MM.1S (cell line): ENCODE data around the gene NR2E3.

Source experiments
- DNase-seq: peaks from one replicate; pipeline ENCODE4 v3.0.0-alpha.2; 2015
- H2AFZ ChIP-seq: fragments of 300-600 bp; sonication (generic); 2 replicates; pipeline ENCODE4 v1.6.0; 2016; ENCODE audit warnings: antibody characterized with exemption, low read length
- H3F3A ChIP-seq: fragments of 300-600 bp; sonication (generic); 2 replicates; pipeline ENCODE4 v1.6.1; 2016; ENCODE audit warnings: mild to moderate bottlenecking, antibody characterized with exemption, low read length, moderate library complexity, mixed read lengths; ENCODE audit not compliant: insufficient read depth
- H3K27ac ChIP-seq: fragments of 300-600 bp; sonication (generic); 2 replicates; pipeline ENCODE4 v1.5.1; 2016; ENCODE audit warnings: mild to moderate bottlenecking, low read length
- H3K27me3 ChIP-seq: fragments of 300-600 bp; sonication (generic); replicated peaks from 2 replicates; pipeline ENCODE4 v1.6.0; 2016; ENCODE audit warnings: low read length; ENCODE audit not compliant: insufficient read depth
- H3K36me3 ChIP-seq: fragments of 300-600 bp; sonication (generic); replicated peaks from 2 replicates; pipeline ENCODE4 v1.6.1; 2016; ENCODE audit warnings: mild to moderate bottlenecking, low read length, mixed read lengths; ENCODE audit not compliant: insufficient read depth
- H3K4me1 ChIP-seq: fragments of 300-600 bp; sonication (generic); 2 replicates; pipeline ENCODE4 v1.6.1; 2016; ENCODE audit warnings: low read length, mixed read lengths
- H3K4me2 ChIP-seq: fragments of 300-600 bp; sonication (generic); 2 replicates; pipeline ENCODE4 v1.6.0; 2016; ENCODE audit warnings: low read depth, low read length
- H3K4me3 ChIP-seq: fragments of 300-600 bp; sonication (generic); 2 replicates; pipeline ENCODE4 v1.5.1; 2016; ENCODE audit warnings: low read length, mixed read lengths
- H3K79me2 ChIP-seq: fragments of 300-600 bp; sonication (generic); 2 replicates; pipeline ENCODE4 v1.6.1; 2016; ENCODE audit warnings: mixed run types, low read length, mixed read lengths
- H3K9ac ChIP-seq: fragments of 300-600 bp; sonication (generic); 2 replicates; pipeline ENCODE4 v1.6.1; 2016; ENCODE audit warnings: low read length, mixed read lengths
- H3K9me2 ChIP-seq: fragments of 300-600 bp; sonication (generic); replicated peaks from 2 replicates; pipeline ENCODE4 v1.6.1; 2016; ENCODE audit warnings: mild to moderate bottlenecking, low read length, mixed read lengths; ENCODE audit not compliant: insufficient read depth
- H3K9me3 ChIP-seq: fragments of 300-600 bp; sonication (generic); replicated peaks from 2 replicates; pipeline ENCODE4 v1.6.1; 2016; ENCODE audit warnings: mild to moderate bottlenecking, low read length, mixed read lengths; ENCODE audit not compliant: insufficient read depth
- H4K20me1 ChIP-seq: fragments of 300-600 bp; sonication (generic); 2 replicates; pipeline ENCODE4 v1.6.1; 2016; ENCODE audit warnings: mild to moderate bottlenecking, low read length, moderate library complexity, mixed read lengths; ENCODE audit not compliant: insufficient read depth
- EZH2 ChIP-seq: fragments of 300-600 bp; sonication (generic); optimal IDR thresholded peaks from 2 replicates; pipeline ENCODE3; 2017; ENCODE audit warnings: low read depth, mild to moderate bottlenecking, antibody characterized with exemption, low read length, mixed read lengths
- EZH2phosphoT487 ChIP-seq: fragments of 300-600 bp; sonication (generic); IDR thresholded peaks from 2 replicates; pipeline ENCODE4 v1.6.1; 2018; ENCODE audit warnings: antibody characterized with exemption, low read length
- TF ChIP-seq, protein P1 (sequence below): fragments of 300-600 bp; sonication (generic); IDR thresholded peaks from 2 replicates; pipeline ENCODE4 v1.5.1; 2016; ENCODE audit warnings: antibody characterized with exemption, low read length, mixed read lengths

Gene NR2E3

DNA sequence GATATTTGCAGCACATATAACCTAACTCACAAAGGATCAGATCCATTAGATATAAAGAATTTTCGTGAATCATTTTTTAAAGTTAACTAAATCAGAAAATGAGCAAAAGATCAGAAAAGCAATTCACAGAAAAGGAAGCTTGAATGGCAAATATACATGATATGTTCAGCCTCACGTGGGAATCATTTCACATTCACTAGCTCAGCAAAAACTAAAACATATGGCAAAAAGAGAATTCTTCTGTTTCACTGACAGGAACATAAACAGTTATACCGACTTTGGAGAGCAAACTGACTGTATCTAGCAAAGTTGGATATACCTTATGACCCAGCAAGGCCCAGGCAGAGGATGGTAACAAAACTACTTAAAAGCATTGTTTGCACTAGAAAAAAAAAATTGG lies 34.0 kb upstream of the NR2E3 start:
- Histone ChIP-seq H3K27me3 (no peaks in the 10 kb centered on the region), H3K4me2 (no peak overlapping the region), H3K36me3 (no peaks in the 10 kb centered on the region), H3K9ac (no peak overlapping the region), H3F3A (no peaks in the 10 kb centered on the region), H3K4me3 (no peak overlapping the region), H3K79me2 (no peaks in the 10 kb centered on the region), H3K27ac (no peak overlapping the region), H3K4me1 (no peaks in the 10 kb centered on the region), H2AFZ (no peak overlapping the region), H3K9me3 (no peaks in the 10 kb centered on the region), H4K20me1 (no peaks in the 10 kb centered on the region), H3K9me2 (no peaks in the 10 kb centered on the region)
- DNase-seq, result no peak
- TF ChIP-seq EZH2phosphoT487, result no peak
- TF ChIP-seq, protein P1, sequence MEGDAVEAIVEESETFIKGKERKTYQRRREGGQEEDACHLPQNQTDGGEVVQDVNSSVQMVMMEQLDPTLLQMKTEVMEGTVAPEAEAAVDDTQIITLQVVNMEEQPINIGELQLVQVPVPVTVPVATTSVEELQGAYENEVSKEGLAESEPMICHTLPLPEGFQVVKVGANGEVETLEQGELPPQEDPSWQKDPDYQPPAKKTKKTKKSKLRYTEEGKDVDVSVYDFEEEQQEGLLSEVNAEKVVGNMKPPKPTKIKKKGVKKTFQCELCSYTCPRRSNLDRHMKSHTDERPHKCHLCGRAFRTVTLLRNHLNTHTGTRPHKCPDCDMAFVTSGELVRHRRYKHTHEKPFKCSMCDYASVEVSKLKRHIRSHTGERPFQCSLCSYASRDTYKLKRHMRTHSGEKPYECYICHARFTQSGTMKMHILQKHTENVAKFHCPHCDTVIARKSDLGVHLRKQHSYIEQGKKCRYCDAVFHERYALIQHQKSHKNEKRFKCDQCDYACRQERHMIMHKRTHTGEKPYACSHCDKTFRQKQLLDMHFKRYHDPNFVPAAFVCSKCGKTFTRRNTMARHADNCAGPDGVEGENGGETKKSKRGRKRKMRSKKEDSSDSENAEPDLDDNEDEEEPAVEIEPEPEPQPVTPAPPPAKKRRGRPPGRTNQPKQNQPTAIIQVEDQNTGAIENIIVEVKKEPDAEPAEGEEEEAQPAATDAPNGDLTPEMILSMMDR, result no peak
- no peak for TF ChIP-seq EZH2

DNA sequence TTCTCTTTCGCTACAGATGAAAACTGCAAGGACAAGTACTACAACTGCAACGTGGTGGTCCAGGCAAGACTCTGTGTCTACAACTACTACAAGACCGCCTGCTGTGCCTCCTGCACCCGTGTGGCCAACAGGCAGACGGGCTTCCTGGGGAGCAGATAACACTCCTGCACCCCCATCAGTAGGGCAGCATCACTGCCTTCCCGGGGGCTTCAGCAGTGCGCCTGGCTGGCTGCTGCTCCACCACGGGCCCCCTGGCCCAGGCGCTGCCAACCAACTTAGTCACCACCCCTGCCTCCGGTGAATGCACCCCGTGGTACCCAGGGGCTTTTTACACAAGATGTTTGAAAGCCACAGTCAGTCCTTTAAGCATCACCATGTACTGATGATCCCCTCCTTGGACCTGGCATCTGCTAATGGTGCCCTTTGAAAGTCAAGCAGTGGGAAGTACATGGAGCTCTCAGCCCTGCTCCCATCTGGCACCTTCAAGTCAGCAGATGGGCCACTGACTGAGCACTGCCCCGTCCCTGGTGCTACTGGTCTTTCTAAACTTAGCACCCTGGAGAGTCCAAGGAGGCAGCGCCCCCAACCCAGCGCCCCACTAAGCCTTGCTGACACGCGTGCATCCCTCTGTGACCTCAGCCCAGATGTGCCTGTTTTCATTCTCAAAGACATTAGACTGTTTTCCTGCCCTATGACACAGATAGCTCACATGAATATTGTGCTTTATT lies 33.0 kb upstream of the NR2E3 start:
- H3K27me3 ChIP-seq, result no peaks in the 10 kb centered on the region
- no peaks in the 10 kb centered on the region for H3K36me3 ChIP-seq
- H3K9ac ChIP-seq, result no peak overlapping the region
- no peak overlapping the region for H3K4me2 ChIP-seq
- H3K27ac ChIP-seq, result no peak overlapping the region
- H3K4me1 ChIP-seq, result no peaks in the 10 kb centered on the region
- H3K4me3 ChIP-seq, result no peak overlapping the region
- no peak overlapping the region for H2AFZ ChIP-seq
- TF ChIP-seq, protein P1, result no peak
- TF ChIP-seq EZH2phosphoT487 (no peak), EZH2 (no peak)
- no peaks in the 10 kb centered on the region for H3K79me2 ChIP-seq
- H4K20me1 ChIP-seq, result no peaks in the 10 kb centered on the region
- no peaks in the 10 kb centered on the region for H3K9me3 ChIP-seq
- DNase-seq, result no peak
- H3F3A ChIP-seq, result no peaks in the 10 kb centered on the region
- H3K9me2 ChIP-seq, result no peaks in the 10 kb centered on the region

DNA sequence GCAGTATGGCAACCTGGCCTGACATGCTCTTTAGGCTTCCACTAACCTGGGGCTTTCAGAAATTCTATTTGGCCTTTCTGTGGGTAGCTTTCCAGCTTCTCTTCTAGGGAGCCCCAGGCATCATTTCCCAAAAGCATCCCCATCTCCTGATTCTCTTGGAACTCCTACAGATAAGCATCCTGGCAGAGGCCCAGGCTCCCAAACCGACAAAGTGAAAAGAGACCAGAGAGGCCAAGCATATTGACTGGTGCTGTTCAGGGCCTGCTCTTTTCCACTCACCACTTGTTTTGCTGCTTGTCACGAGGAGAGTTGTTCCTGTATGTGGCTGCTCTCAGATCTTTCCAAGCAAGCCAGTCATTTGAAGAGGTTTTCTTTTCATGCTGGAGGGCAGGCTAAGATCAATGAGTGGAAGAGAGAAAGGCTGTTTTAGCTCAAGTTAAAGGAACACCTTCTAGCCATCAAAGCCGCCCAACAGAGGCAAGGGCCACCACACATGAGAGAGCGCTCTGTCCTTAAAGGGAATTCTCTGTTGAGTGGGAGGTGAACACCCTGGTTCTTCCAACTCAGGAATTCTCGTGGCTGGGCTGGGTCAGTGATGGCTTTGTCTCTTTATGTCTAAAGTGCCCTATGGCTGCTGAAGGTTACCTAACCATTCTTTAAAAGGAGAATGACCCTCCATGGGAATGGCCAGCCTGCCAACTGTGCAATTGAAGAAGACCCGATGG lies 31.1 kb upstream of the NR2E3 start:
- TF ChIP-seq EZH2phosphoT487 (no peak), EZH2 (no peak)
- TF ChIP-seq, protein P1, result no peak
- H2AFZ ChIP-seq, result no peak overlapping the region

More for the DNA sequence above, 31.1 kb upstream of the NR2E3 start:
- no peaks in the 10 kb centered on the region for H3K27me3 ChIP-seq
- no peaks in the 10 kb centered on the region for H3F3A ChIP-seq
- H3K27ac ChIP-seq, result no peak overlapping the region
- no peak overlapping the region for H3K9ac ChIP-seq
- H3K4me2 ChIP-seq, result no peak overlapping the region
- DNase-seq, result no peak
- H3K4me3 ChIP-seq, result no peak overlapping the region
- H3K36me3 ChIP-seq, result no peaks in the 10 kb centered on the region
- no peaks in the 10 kb centered on the region for H4K20me1 ChIP-seq
- no peaks in the 10 kb centered on the region for H3K9me2 ChIP-seq
- H3K4me1 ChIP-seq, result no peaks in the 10 kb centered on the region
- no peaks in the 10 kb centered on the region for H3K9me3 ChIP-seq
- H3K79me2 ChIP-seq, result no peaks in the 10 kb centered on the region
